HG03432 (cell line): ENCODE measurements around the gene UBE2J2.

Source experiments
- ATAC-seq: cut with Tn5 transposase; IDR thresholded peaks from one replicate; pipeline ENCODE4 v1.9.1; 2021; ENCODE audit warnings: mild to moderate bottlenecking, moderate library complexity; ENCODE audit not compliant: unreplicated experiment

Gene UBE2J2

GRCh38 chr1:1241588-1242219, 31.9 kb downstream of the UBE2J2 start:
- ATAC-seq: no peak

GRCh38 chr1:1240822-1241587, 32.6 kb downstream of the UBE2J2 start:
- ATAC-seq: no peak

- ATAC-seq: no peak
Observed at GRCh38 chr1:1240348-1240732, 33.3 kb downstream of the UBE2J2 start.

GRCh38 chr1:1239614-1240347, 33.9 kb downstream of the UBE2J2 start:
- no peak for ATAC-seq

- ATAC-seq: no peak
Observed at GRCh38 chr1:1239227-1239613, 34.4 kb downstream of the UBE2J2 start.

- no peak for ATAC-seq
Observed at GRCh38 chr1:1238702-1239178, 34.9 kb downstream of the UBE2J2 start.

GRCh38 chr1:1237874-1238701, 35.6 kb downstream of the UBE2J2 start:
- ATAC-seq: no peak

- ATAC-seq: no peak
Observed at GRCh38 chr1:1236945-1237873, 36.4 kb downstream of the UBE2J2 start.

GRCh38 chr1:1236176-1236763, 37.4 kb downstream of the UBE2J2 start:
- ATAC-seq: no peak

- no peak for ATAC-seq
Observed at GRCh38 chr1:1235016-1235744, 38.5 kb downstream of the UBE2J2 start.

- ATAC-seq: no peak
Observed at GRCh38 chr1:1234180-1234808, 39.4 kb downstream of the UBE2J2 start.

- no peak for ATAC-seq
Observed at GRCh38 chr1:1233567-1233892, 40.1 kb downstream of the UBE2J2 start.

GRCh38 chr1:1232796-1233566, 40.7 kb downstream of the UBE2J2 start:
- ATAC-seq: no peak

GRCh38 chr1:1232208-1232795, 41.4 kb downstream of the UBE2J2 start, which contains the start of gene B3GALT6:
TSS of gene B3GALT6 (plus strand) at chr1:1232237. CDS start at chr1:1232279, 42 bp downstream.
- peak; percentile 6 for ATAC-seq

GRCh38 chr1:1231400-1232207, 42.0 kb downstream of the UBE2J2 start, which contains the start of gene SDF4:
TSS of gene SDF4 (minus strand) at chr1:1232001. CDS start at chr1:1228772, 3,229 bp downstream.
- peak; percentile 89 for ATAC-seq
